CD4-positive, alpha-beta T cell treated with Interleukin-10 for 1 hour (primary cell): ENCODE measurements around the gene AJAP1.
A peak's percentile ranks its signal among the peaks of the same experiment; 100 is the strongest.

ENCODE experiments used
- DNase-seq: peaks from one replicate; pipeline ENCODE4 v3.0.0-alpha.2; 2020

Gene AJAP1

GRCh38 chr1:4631321-4631720 lies 23.1 kb upstream of the AJAP1 start:
- DNase-seq = no peak

GRCh38 chr1:4633346-4633745 lies 21.1 kb upstream of the AJAP1 start:
- DNase-seq = no peak

- DNase-seq = no peak
These were observed 20.1 kb upstream of the AJAP1 start for GRCh38 chr1:4634156-4634792.

GRCh38 chr1:4634793-4635406 lies 19.5 kb upstream of the AJAP1 start:
- no peak for DNase-seq

- DNase-seq = no peak
These were observed 18.2 kb upstream of the AJAP1 start for GRCh38 chr1:4636186-4636585.

- DNase-seq = no peak
These were observed 17.6 kb upstream of the AJAP1 start for GRCh38 chr1:4636644-4637380.

- DNase-seq = no peak
These were observed 16.6 kb upstream of the AJAP1 start for GRCh38 chr1:4637616-4638344.

GRCh38 chr1:4638345-4638729 lies 16.1 kb upstream of the AJAP1 start:
- DNase-seq = peak; percentile 1

- DNase-seq = no peak
These were observed 13.5 kb upstream of the AJAP1 start for GRCh38 chr1:4640931-4641330.

GRCh38 chr1:4647391-4647790 lies 7.0 kb upstream of the AJAP1 start:
- no peak for DNase-seq

- DNase-seq = no peak
These were observed 5.8 kb upstream of the AJAP1 start for GRCh38 chr1:4648657-4649056.

- DNase-seq = no peak
These were observed 3.9 kb upstream of the AJAP1 start for GRCh38 chr1:4650481-4650880.

- DNase-seq = no peak
These were observed 3.4 kb upstream of the AJAP1 start for GRCh38 chr1:4650981-4651380.

GRCh38 chr1:4652631-4653327 lies 1.6 kb upstream of the AJAP1 start:
- peak; percentile 46 for DNase-seq

- no peak for DNase-seq
These were observed 1.1 kb upstream of the AJAP1 start for GRCh38 chr1:4653328-4653660.

GRCh38 chr1:4654764-4655673 lies 610 bp downstream of the AJAP1 start:
- DNase-seq = no peak

GRCh38 chr1:4655674-4656532 lies 1.5 kb downstream of the AJAP1 start:
- DNase-seq = peak; percentile 2

GRCh38 chr1:4656533-4657140 lies 2.2 kb downstream of the AJAP1 start:
- DNase-seq = no peak

GRCh38 chr1:4657244-4657789 lies 2.9 kb downstream of the AJAP1 start:
- no peak for DNase-seq

- DNase-seq = no peak
These were observed 3.6 kb downstream of the AJAP1 start for GRCh38 chr1:4657960-4658541.
